Adrenal gland (tissue), 12 donors: ENCODE results near the gene FBXL14. TPM values are rescaled to one million over a fixed set of nuclear protein-coding genes. Genes with fewer than 3 reads are reported as not detected.

ENCODE experiments used
- DNase-seq, 7 donors: peaks; one replicate each; pipeline ENCODE4 v3.0.0-alpha.2; 2019 to 2020
- H3K27ac ChIP-seq, 5 donors: fragments of 200-600 bp; sonication (generic) in 4 of 5; 1 replicate in 3 of 5; 2 replicates in 2 of 5; pipeline versions ENCODE4 v1.5.1 to v1.8.0; 2016 to 2020; ENCODE audit warnings: mild to moderate bottlenecking in 1 of 5
- H3K27me3 ChIP-seq: fragments of 200-600 bp; 2 replicates; pipeline ENCODE4 v1.8.0; 2021
- H3K36me3 ChIP-seq, 2 donors: fragments of 200-600 bp; replicated peaks in 1 of 2; 1 replicate in 1 of 2; 2 replicates in 1 of 2; pipeline versions ENCODE4 v1.5.1 to v1.8.0; 2018 to 2022
- H3K4me1 ChIP-seq, 2 donors: fragments of 200-600 bp; replicated peaks in 1 of 2; 1 replicate in 1 of 2; 2 replicates in 1 of 2; pipeline versions ENCODE4 v1.5.1 to v1.8.0; 2018 to 2021
- H3K4me3 ChIP-seq, 4 donors: fragments of 200-600 bp; sonication (generic) in 3 of 4; one replicate each; pipeline ENCODE4 v1.5.1; 2016 to 2018
- H3K9me3 ChIP-seq, 3 donors: fragments of 200-600 bp; sonication (generic) in 1 of 3; replicated peaks in 1 of 3; 1 replicate in 2 of 3; 2 replicates in 1 of 3; pipeline versions ENCODE4 v1.5.1 to v1.8.0; 2016 to 2021
- CTCF ChIP-seq, 6 experiments: fragments of 450-650 bp in 4 of 6; fragments of 200-600 bp in 2 of 6; sonication (generic) in 1 of 6; IDR thresholded peaks; 1 replicate in 5 of 6; 2 replicates in 1 of 6; pipeline versions ENCODE4 v1.5.1 to v1.8.0; 2016 to 2021; ENCODE audit warnings: antibody characterized with exemption in 6 of 6, mild to moderate bottlenecking in 2 of 6, moderate library complexity in 1 of 6
- POLR2A ChIP-seq, 2 donors: fragments of 450-650 bp; IDR thresholded peaks; one replicate each; pipeline ENCODE4 v1.6.1; 2017; ENCODE audit warnings: antibody characterized with exemption in 2 of 2, mild to moderate bottlenecking in 2 of 2, moderate library complexity in 1 of 2
- WGBS, 4 donors: extraction: QIAGEN DNeasy Blood & Tissue Kit in 2 of 4; methylation state at CpG; one replicate each; pipeline versions ENCODE4 v1.1.5 to v1.1.7; 2013 to 2017; 5-methylcytosine and 5-hydroxymethylcytosine counted together
- intact Hi-C, 2 donors: fragments of 100-400 bp; cut with DNase I; formaldehyde crosslinking; loops; one replicate each; pipeline versions ENCODE4 v1.14.1 to v1.15.0; 2022 to 2023
- polyA plus RNA-seq, 3 donors: library from polyadenylated mRNA; stranded (reverse); fragments of 200-250 nt in 2 of 3; fragments of 350-450 nt in 1 of 3; fragmentation: Illumina TruSeq in 1 of 3; extraction: RNeasy Lipid Tissue Mini Kit (QIAGEN cat#74804) in 1 of 3; gene quantifications; one replicate each; pipeline ENCODE4 v1.2.3, GENCODE V29; 2013 to 2014
- total RNA-seq, 9 donors: library from RNA; depleted of rRNA in 4 of 9; stranded (reverse); fragments of >200 nt in 4 of 9; fragments of 120-200 nt in 1 of 9; fragmentation: NEBNext Ultra II Directional in 1 of 9; extraction: Animal tissue kit (Norgen Biotek cat#: 25700) in 1 of 9; gene quantifications; one replicate each; pipeline versions ENCODE4 v1.1.0 to v1.2.4, GENCODE V29; 2013 to 2023
- donor health status: healthy with polysubstance abuse.
- donor health status: Bipolar disorder and iron deficiency.
- donor health status: DM: yes; HTN: yes; CAD: no.
- donor health status: DM: no; HTN: no; CAD: no.
- donor health status: DM: no; HTN: no; CAD: no.
- donor health status: DM: yes; HTN: yes; CAD: no.

Gene FBXL14
- total and polyA plus RNA-seq, 12 donors = 1.2 to 19.1 (median 12.4) TPM

DNA sequence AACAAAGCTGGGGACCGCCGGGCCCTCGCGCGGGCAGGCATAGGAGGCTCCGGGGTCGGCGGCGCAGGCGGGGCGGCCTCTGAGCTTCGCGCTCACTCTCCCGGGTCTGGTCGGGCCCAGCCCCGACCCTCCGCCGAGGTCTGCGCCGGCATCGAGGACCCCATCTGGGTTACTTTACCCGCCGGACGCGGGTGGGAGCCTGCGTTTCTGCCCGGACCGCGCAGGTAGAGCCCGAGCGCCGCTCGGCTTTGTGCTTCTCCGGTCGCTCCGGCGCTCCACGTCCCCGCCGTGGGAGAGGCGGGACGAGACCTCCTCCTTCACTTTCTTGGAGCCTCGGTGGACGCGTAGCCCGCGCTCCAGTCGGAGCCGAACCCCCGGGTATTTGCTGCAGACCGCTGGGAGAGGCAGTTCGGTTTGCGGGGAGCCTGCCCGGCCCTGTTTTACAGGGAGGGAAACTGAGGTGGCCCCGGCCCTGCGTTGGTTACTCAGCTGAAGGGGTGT lies 63.2 kb downstream of the FBXL14 start:
- no peak overlapping the region for H3K27ac ChIP-seq
- H3K4me3 ChIP-seq = peak overlapping the region in 2 of 4 donors; percentile 13 to 53
- DNase-seq = peak in 1 of 7 donors; percentile 19
- no peaks in the 10 kb centered on the region for H3K9me3 ChIP-seq
- peaks cover 21% of the 10 kb centered on the region for H3K27me3 ChIP-seq
- H3K36me3 ChIP-seq = no peaks in the 10 kb centered on the region
- intact Hi-C loops = no loop called here
- 1 to 13% (median 3%) methylated on average over 16 to 56 of the region's 56 CpGs for WGBS, 4 donors
- H3K4me1 ChIP-seq = peaks cover 0 to 6% of the 10 kb centered on the region in 2 donors
- TF ChIP-seq POLR2A (IDR thresholded peaks at IDR 0.05) (no peak), CTCF (IDR thresholded peaks at IDR 0.05) (no peak)

GRCh38 chr12:1530592-1531152 lies 63.7 kb downstream of the FBXL14 start:
- Histone ChIP-seq H3K4me3 (peak overlapping the region in 2 of 4 donors; percentile 13 to 62), H3K9me3 (no peaks in the 10 kb centered on the region), H3K36me3 (no peaks in the 10 kb centered on the region), H3K27ac (no peak overlapping the region), H3K4me1 (peaks cover 0 to 6% of the 10 kb centered on the region in 2 donors), H3K27me3 (peaks cover 21% of the 10 kb centered on the region)
- no peak for DNase-seq
- no peak for TF ChIP-seq CTCF (IDR thresholded peaks at IDR 0.05)
- TF ChIP-seq POLR2A (IDR thresholded peaks at IDR 0.05) = no peak
- 0 to 2% (median 2%) methylated on average over 2 to 97 of the region's 99 CpGs; no CpG with 5 or more reads in 1 of the 4 donors for WGBS, 4 donors
- intact Hi-C loops = no loop called here

DNA sequence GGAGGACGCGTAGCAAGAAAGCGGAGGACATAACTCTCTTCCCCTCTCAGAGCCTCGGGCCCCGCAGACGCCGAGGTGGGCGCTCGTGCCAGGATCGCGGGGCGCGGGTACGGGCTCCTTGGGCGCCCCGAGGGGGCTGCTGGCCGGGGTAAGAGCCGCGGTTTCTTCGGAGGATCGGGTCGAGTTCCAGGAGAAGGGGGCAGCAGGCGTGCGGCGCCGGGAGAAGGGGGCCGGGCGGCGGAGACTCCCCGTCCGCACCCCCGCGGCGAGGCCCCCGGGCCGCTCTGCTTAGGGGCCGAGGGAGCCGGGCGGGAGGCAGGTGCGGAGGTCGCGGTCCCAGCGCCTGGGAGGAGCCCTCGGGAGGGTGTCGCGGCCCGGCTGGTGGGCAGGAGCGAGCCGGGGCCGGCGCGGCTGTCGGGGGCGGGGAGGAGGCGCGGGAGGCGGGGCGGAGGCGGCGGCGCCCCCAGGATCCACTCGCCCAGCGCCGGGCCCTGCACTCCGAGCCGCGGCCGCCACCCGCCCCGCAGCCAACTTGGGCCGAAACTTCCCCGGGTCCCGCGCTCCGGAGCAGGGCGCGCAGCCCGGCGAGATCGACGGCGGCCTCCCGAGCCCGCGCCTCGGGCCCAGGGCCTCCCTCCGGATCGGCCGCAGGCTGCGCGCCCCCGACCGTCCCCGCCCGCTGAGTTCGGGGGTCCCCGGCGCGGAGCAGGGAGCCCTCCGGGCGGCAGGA lies 64.4 kb downstream of the FBXL14 start:
- H3K4me3 ChIP-seq = peak overlapping the region in 2 of 4 donors; percentile 9 to 62
- TF ChIP-seq CTCF (IDR thresholded peaks at IDR 0.05) (no peak), POLR2A (IDR thresholded peaks at IDR 0.05) (no peak)
- no peaks in the 10 kb centered on the region for H3K36me3 ChIP-seq
- intact Hi-C loops = no loop called here
- H3K27me3 ChIP-seq = peaks cover 21% of the 10 kb centered on the region
- peaks cover 0 to 6% of the 10 kb centered on the region in 2 donors for H3K4me1 ChIP-seq
- no peaks in the 10 kb centered on the region for H3K9me3 ChIP-seq
- no peak for DNase-seq
- WGBS, 4 donors = 6 to 57% (median 12%) methylated on average over 2 to 101 of the region's 101 CpGs
- H3K27ac ChIP-seq = no peak overlapping the region

DNA sequence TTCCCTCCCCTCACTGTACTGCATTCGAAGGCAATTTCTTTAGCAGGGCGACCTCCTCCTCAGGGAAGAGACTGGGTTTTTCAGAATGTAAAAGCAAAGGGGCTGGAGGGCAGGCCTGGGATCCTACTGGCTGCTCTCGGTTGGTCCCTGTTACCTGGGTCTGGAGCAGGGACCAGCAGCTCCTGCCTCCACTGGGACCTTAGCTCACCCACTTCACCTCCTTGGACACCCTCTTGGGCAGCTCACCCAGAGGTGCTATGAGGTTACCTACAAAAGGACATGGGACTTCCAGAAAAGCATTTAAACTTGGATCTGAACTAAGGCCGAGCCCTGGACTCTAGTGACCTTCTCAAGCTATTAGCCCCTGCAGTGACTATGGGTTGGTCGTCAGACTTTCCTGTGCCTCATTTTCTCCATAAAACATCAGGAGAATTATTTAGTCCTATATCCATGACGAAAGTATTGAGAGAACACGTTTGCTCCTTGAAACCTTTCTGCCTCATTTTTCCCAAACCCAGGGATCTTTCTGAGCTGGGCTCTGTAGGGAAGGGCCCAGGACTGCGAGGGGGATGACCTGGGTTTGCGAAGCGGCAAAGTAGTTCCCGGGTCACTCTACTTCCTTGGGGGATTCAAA lies 65.0 kb downstream of the FBXL14 start:
- intact Hi-C loops = no loop called here
- Histone ChIP-seq H3K4me3 (peak overlapping the region in 1 of 4 donors; percentile 62), H3K4me1 (peaks cover 0 to 6% of the 10 kb centered on the region in 2 donors), H3K9me3 (no peaks in the 10 kb centered on the region), H3K27ac (no peak overlapping the region), H3K36me3 (no peaks in the 10 kb centered on the region), H3K27me3 (peaks cover 21% of the 10 kb centered on the region)
- no peak for TF ChIP-seq POLR2A (IDR thresholded peaks at IDR 0.05)
- no peak for TF ChIP-seq CTCF (IDR thresholded peaks at IDR 0.05)
- DNase-seq = no peak
- 76 to 83% (median 80%) methylated on average over 11 of the region's 11 CpGs for WGBS, 4 donors
